Myocyte (in vitro differentiated cells): ENCODE results near the gene ABCA4. TPM values are rescaled to one million over a fixed set of nuclear protein-coding genes. Genes with fewer than 3 reads are reported as not detected.

Experiments
- DNase-seq: peaks from one replicate; pipeline ENCODE4 v3.0.0-alpha.2; 2012; ENCODE audit warnings: low read depth
- total RNA-seq: library from RNA; depleted of rRNA; stranded (reverse); fragments of >200 nt; gene quantifications from 2 replicates; pipeline ENCODE4 v1.2.3, GENCODE V29; 2014

ABCA4 gene
- total RNA-seq, 1 donor from 2014 or later = 0.08 TPM

GRCh38 chr1:94122201-94122970 is 1.4 kb upstream of the ABCA4 start:
- DNase-seq = no peak

- no peak for DNase-seq
Observed at GRCh38 chr1:94121411-94121821, 468 bp upstream of the ABCA4 start.

GRCh38 chr1:94120570-94120901 is 412 bp downstream of the ABCA4 start:
- no peak for DNase-seq

GRCh38 chr1:94119796-94120569 is 965 bp downstream of the ABCA4 start:
- no peak for DNase-seq

GRCh38 chr1:94119306-94119705 is 1.6 kb downstream of the ABCA4 start:
- DNase-seq = no peak

GRCh38 chr1:94118471-94118870 is 2.5 kb downstream of the ABCA4 start:
- DNase-seq = no peak

- no peak for DNase-seq
Observed at GRCh38 chr1:94118013-94118412, 2.9 kb downstream of the ABCA4 start.

- no peak for DNase-seq
Observed at GRCh38 chr1:94117259-94117851, 3.6 kb downstream of the ABCA4 start.

- DNase-seq = no peak
Observed at GRCh38 chr1:94115900-94116436, 5.0 kb downstream of the ABCA4 start.

GRCh38 chr1:94115254-94115899 is 5.6 kb downstream of the ABCA4 start:
- no peak for DNase-seq

GRCh38 chr1:94113589-94114226 is 7.2 kb downstream of the ABCA4 start:
- DNase-seq = no peak

- no peak for DNase-seq
Observed at GRCh38 chr1:94111879-94112278, 9.1 kb downstream of the ABCA4 start.

- no peak for DNase-seq
Observed at GRCh38 chr1:94110946-94111740, 9.8 kb downstream of the ABCA4 start.

- no peak for DNase-seq
Observed at GRCh38 chr1:94110021-94110761, 10.8 kb downstream of the ABCA4 start.

- DNase-seq = no peak
Observed at GRCh38 chr1:94109478-94109877, 11.5 kb downstream of the ABCA4 start.

GRCh38 chr1:94107141-94107540 is 13.8 kb downstream of the ABCA4 start:
- DNase-seq = no peak

GRCh38 chr1:94106716-94107115 is 14.2 kb downstream of the ABCA4 start:
- no peak for DNase-seq

- DNase-seq = no peak
Observed at GRCh38 chr1:94105957-94106529, 14.9 kb downstream of the ABCA4 start.

GRCh38 chr1:94105581-94105952 is 15.4 kb downstream of the ABCA4 start:
- no peak for DNase-seq
